Sigmoid colon (tissue), 4 donors: ENCODE measurements around the gene FAM83B.
"Not testable (repeated sequence)": the region's sequence is repeated elsewhere in the genome, so short reads cannot be mapped to it uniquely, and the experiment has no call there.

Experiments
- CTCF ChIP-seq, 4 experiments: fragments of 450-650 bp in 3 of 4; fragments of 200-600 bp in 1 of 4; IDR thresholded peaks; one replicate each; pipeline ENCODE4 v1.5.1; 2016 to 2019; ENCODE audit warnings: antibody characterized with exemption in 4 of 4, mild to moderate bottlenecking in 3 of 4, moderate library complexity in 2 of 4
- EP300 ChIP-seq, 4 donors: sonication (generic); formaldehyde crosslinking; IDR thresholded peaks; one replicate each; pipeline ENCODE4 v1.6.1; 2017; ENCODE audit warnings: antibody characterized with exemption in 4 of 4
- POLR2A ChIP-seq, 2 donors: fragments of 450-650 bp; IDR thresholded peaks; one replicate each; pipeline ENCODE4 v1.6.1; 2016; ENCODE audit warnings: antibody characterized with exemption in 2 of 2, mild to moderate bottlenecking in 2 of 2, moderate library complexity in 2 of 2
- POLR2AphosphoS5 ChIP-seq, 4 donors: sonication (generic); formaldehyde crosslinking; IDR thresholded peaks; one replicate each; pipeline ENCODE4 v1.6.1; 2017; ENCODE audit warnings: antibody characterized with exemption in 4 of 4

GRCh38 chr6:54796918-54797317, 49.7 kb upstream of the FAM83B start:
- not testable (repeated sequence) for TF ChIP-seq CTCF, POLR2A, EP300, POLR2AphosphoS5 (IDR thresholded peaks at IDR 0.05)
